SK-N-SH (cell line): ENCODE results near the gene VTI1B.
"Not testable (repeated sequence)": the region's sequence is repeated elsewhere in the genome, so short reads cannot be mapped to it uniquely, and the experiment has no call there.

Experiments
- EP300 ChIP-seq, 2 experiments: IDR thresholded peaks; 2 replicates each; pipeline versions ENCODE4 v1.4.0 to v1.6.1; 2012; ENCODE audit warnings: borderline replicate concordance in 1 of 2, low read depth in 1 of 2, low read length in 1 of 2
- EZH2phosphoT487 ChIP-seq: fragments of 200-600 bp; sonication (generic); IDR thresholded peaks from 2 replicates; pipeline ENCODE4 v1.6.1; 2017; ENCODE audit warnings: low read depth, mixed run types, mild to moderate bottlenecking, antibody characterized with exemption, moderate library complexity, borderline replicate concordance
- GABPA ChIP-seq: IDR thresholded peaks from 2 replicates; pipeline ENCODE4 v1.4.0; 2012; ENCODE audit warnings: low read depth, mild to moderate bottlenecking

DNA sequence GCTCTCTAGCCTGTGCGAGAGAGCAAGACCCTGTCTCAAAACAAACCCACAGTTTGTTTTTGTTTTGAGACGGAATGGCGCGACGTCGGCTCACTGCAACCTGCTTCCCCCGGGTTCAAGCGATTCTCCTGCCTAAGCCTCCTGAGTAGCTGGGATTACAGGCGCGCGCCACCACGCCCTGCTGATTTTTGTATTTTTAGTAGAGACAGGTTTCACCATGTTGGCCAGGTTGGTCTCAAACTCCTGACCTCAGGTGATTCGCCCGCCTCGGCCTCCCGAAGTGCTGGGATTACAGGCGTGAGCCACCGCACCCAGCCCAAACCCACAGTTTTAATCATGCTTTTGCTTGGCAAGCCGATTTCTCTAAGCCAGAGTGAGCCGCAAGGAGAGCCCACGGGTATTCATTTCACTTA lies 73.9 kb downstream of the VTI1B start:
- TF ChIP-seq EZH2phosphoT487; GABPA; EP300 (IDR thresholded peaks at IDR 0.05; ENCODE audit: borderline replicate concordance in 1 of 2, low read depth in 1 of 2, low read length in 1 of 2): not testable (repeated sequence)
